Spinal cord (tissue), 10 donors: ENCODE measurements around the gene PPP2R2C. TPM values are rescaled to one million over a fixed set of nuclear protein-coding genes. Genes with fewer than 3 reads are reported as not detected.

ENCODE experiments used
- DNase-seq, 6 donors: peaks; one replicate each; pipeline versions ENCODE4 v3.0.0 to v3.0.0-alpha.2; 2013 to 2015; ENCODE audit warnings: low spot score in 6 of 6, low read depth in 4 of 6
- H3K27ac ChIP-seq: one replicate; pipeline ENCODE4 v1.5.1; 2013; ENCODE audit warnings: low read depth, low read length, control low read depth
- H3K27me3 ChIP-seq: one replicate; pipeline ENCODE4 v1.6.1; 2013; ENCODE audit warnings: low read length; ENCODE audit not compliant: control insufficient read depth, insufficient read depth
- H3K36me3 ChIP-seq: one replicate; pipeline ENCODE4 v1.6.1; 2013; ENCODE audit warnings: low read length; ENCODE audit not compliant: control insufficient read depth, insufficient read depth
- H3K4me1 ChIP-seq: one replicate; pipeline ENCODE4 v1.6.1; 2013; ENCODE audit warnings: low read length; ENCODE audit not compliant: control insufficient read depth, insufficient read depth
- H3K4me3 ChIP-seq: one replicate; pipeline ENCODE4 v1.5.1; 2013; ENCODE audit warnings: low read depth, low read length, control low read depth
- H3K9me3 ChIP-seq: one replicate; pipeline ENCODE4 v1.6.1; 2013; ENCODE audit warnings: low read length; ENCODE audit not compliant: control insufficient read depth, insufficient read depth
- WGBS: methylation state at CpG from one replicate; pipeline ENCODE4 v1.1.5; 2013; ENCODE audit warnings: missing lambda C conversion rate; ENCODE audit not compliant: insufficient coverage; 5-methylcytosine and 5-hydroxymethylcytosine counted together
- polyA plus RNA-seq, 2 donors: library from polyadenylated mRNA; unstranded; fragments of 120-200 nt; gene quantifications; one replicate each; pipeline ENCODE4 v1.2.1, GENCODE V29; 2013; ENCODE audit not compliant: insufficient read length in 2 of 2
- total RNA-seq, 2 donors: library from RNA; depleted of rRNA in 1 of 2; stranded (reverse); fragments of 120-200 nt in 1 of 2; fragments of >200 nt in 1 of 2; gene quantifications; one replicate each; pipeline versions ENCODE4 v1.2.3 to v1.2.4, GENCODE V29; 2013 to 2014
- donor health status: healthy.

PPP2R2C gene
- total and polyA plus RNA-seq, 4 donors, result 17.2 to 114 (median 75.1) TPM

GRCh38 chr4:6338951-6339817 lies 133.2 kb downstream of the PPP2R2C start:
- Histone ChIP-seq H3K36me3 (peaks cover 26% of the 10 kb centered on the region), H3K27me3 (no peaks in the 10 kb centered on the region), H3K27ac (no peak overlapping the region), H3K9me3 (no peaks in the 10 kb centered on the region), H3K4me3 (no peak overlapping the region), H3K4me1 (peaks cover 14% of the 10 kb centered on the region)
- WGBS, result 77% methylated on average over 12 of the region's 12 CpGs
- no peak for DNase-seq

GRCh38 chr4:6338175-6338950 lies 134.1 kb downstream of the PPP2R2C start:
- peaks cover 26% of the 10 kb centered on the region for H3K36me3 ChIP-seq
- DNase-seq, result no peak
- 63% methylated on average over 14 of the region's 14 CpGs for WGBS
- peaks cover 14% of the 10 kb centered on the region for H3K4me1 ChIP-seq
- no peaks in the 10 kb centered on the region for H3K27me3 ChIP-seq
- no peak overlapping the region for H3K4me3 ChIP-seq
- no peak overlapping the region for H3K27ac ChIP-seq
- H3K9me3 ChIP-seq, result no peaks in the 10 kb centered on the region

GRCh38 chr4:6337331-6337935 lies 135.0 kb downstream of the PPP2R2C start:
- Histone ChIP-seq H3K36me3 (peaks cover 35% of the 10 kb centered on the region), H3K4me1 (peaks cover 11% of the 10 kb centered on the region), H3K9me3 (no peaks in the 10 kb centered on the region), H3K27me3 (no peaks in the 10 kb centered on the region), H3K27ac (no peak overlapping the region), H3K4me3 (no peak overlapping the region)
- DNase-seq, result peak in 1 of 6 donors; percentile 30
- 35% methylated on average over 16 of the region's 19 CpGs for WGBS

- Histone ChIP-seq H3K27me3 (no peaks in the 10 kb centered on the region), H3K4me1 (peaks cover 8% of the 10 kb centered on the region), H3K36me3 (peaks cover 46% of the 10 kb centered on the region), H3K27ac (no peak overlapping the region), H3K4me3 (no peak overlapping the region), H3K9me3 (no peaks in the 10 kb centered on the region)
- no peak for DNase-seq
- WGBS, result 100% methylated on average over 2 of the region's 13 CpGs
Measured at GRCh38 chr4:6336166-6336565, 136.2 kb downstream of the PPP2R2C start.

- Histone ChIP-seq H3K4me3 (no peak overlapping the region), H3K36me3 (peaks cover 52% of the 10 kb centered on the region), H3K27ac (no peak overlapping the region), H3K4me1 (peaks cover 8% of the 10 kb centered on the region), H3K27me3 (no peaks in the 10 kb centered on the region), H3K9me3 (no peaks in the 10 kb centered on the region)
- 83% methylated on average over 12 of the region's 12 CpGs for WGBS
- DNase-seq, result no peak
Measured at GRCh38 chr4:6335040-6335590, 137.3 kb downstream of the PPP2R2C start.

GRCh38 chr4:6334203-6334887 lies 138.1 kb downstream of the PPP2R2C start:
- no peak for DNase-seq
- no peaks in the 10 kb centered on the region for H3K9me3 ChIP-seq
- H3K4me3 ChIP-seq, result no peak overlapping the region
- WGBS, result 77% methylated on average over 3 of the region's 5 CpGs
- peaks cover 8% of the 10 kb centered on the region for H3K4me1 ChIP-seq
- no peaks in the 10 kb centered on the region for H3K27me3 ChIP-seq
- H3K36me3 ChIP-seq, result peaks cover 54% of the 10 kb centered on the region
- no peak overlapping the region for H3K27ac ChIP-seq

- H3K27ac ChIP-seq, result no peak overlapping the region
- H3K27me3 ChIP-seq, result no peaks in the 10 kb centered on the region
- H3K4me3 ChIP-seq, result no peak overlapping the region
- WGBS, result 86% methylated on average over 17 of the region's 19 CpGs
- H3K9me3 ChIP-seq, result no peaks in the 10 kb centered on the region
- DNase-seq, result peak in 1 of 6 donors; percentile 39
- peaks cover 8% of the 10 kb centered on the region for H3K4me1 ChIP-seq
- peaks cover 57% of the 10 kb centered on the region for H3K36me3 ChIP-seq
Measured at GRCh38 chr4:6333301-6334202, 138.9 kb downstream of the PPP2R2C start.

GRCh38 chr4:6332669-6333050 lies 139.8 kb downstream of the PPP2R2C start:
- no peak overlapping the region for H3K4me3 ChIP-seq
- peaks cover 5% of the 10 kb centered on the region for H3K4me1 ChIP-seq
- 84% methylated on average over 3 of the region's 6 CpGs for WGBS
- no peak overlapping the region for H3K27ac ChIP-seq
- H3K9me3 ChIP-seq, result no peaks in the 10 kb centered on the region
- DNase-seq, result no peak
- H3K36me3 ChIP-seq, result peaks cover 61% of the 10 kb centered on the region
- H3K27me3 ChIP-seq, result peaks cover 2% of the 10 kb centered on the region
